AG04450 (cell line): ENCODE data around the gene LINGO1. TPM values are rescaled to one million over a fixed set of nuclear protein-coding genes. Genes with fewer than 3 reads are reported as not detected.

ENCODE experiments used
- CTCF ChIA-PET: fragments of 300-600, 350-600 bp; formaldehyde crosslinking; extraction: SDS; loops from one replicate; lab custom pipeline; 2022; ENCODE audit warnings: antibody characterized with exemption, inconsistent platforms; lab: Charles Lee
- POLR2A ChIA-PET: fragments of 350-600 bp; formaldehyde crosslinking; extraction: SDS; loops from one replicate; lab custom pipeline; 2021; ENCODE audit warnings: antibody characterized with exemption, inconsistent platforms; lab: Yijun Ruan, JAX
- DNase-seq: peaks from one replicate; pipeline ENCODE4 v3.0.0-alpha.2; 2011; ENCODE audit warnings: low read depth, low spot score
- H3K27ac ChIP-seq: one replicate; pipeline ENCODE4 v1.5.1; 2012; ENCODE audit warnings: low read depth, low read length, control low read depth
- H3K27me3 ChIP-seq: one replicate; pipeline ENCODE4 v1.6.0; 2012; ENCODE audit warnings: low read length; ENCODE audit not compliant: control insufficient read depth, insufficient read depth
- H3K4me3 ChIP-seq: 2 replicates; pipeline ENCODE4 v1.5.1; 2011; ENCODE audit warnings: mild to moderate bottlenecking, low read depth, low read length, control low read depth
- H3K9me3 ChIP-seq: 2 replicates; pipeline ENCODE4 v1.5.1; 2012; ENCODE audit warnings: low read length; ENCODE audit not compliant: control insufficient read depth, insufficient read depth
- CTCF ChIP-seq: IDR thresholded peaks from 2 replicates; pipeline ENCODE4 v1.5.1; 2011; ENCODE audit warnings: low read depth, low read length, control low read depth, inconsistent platforms
- polyA plus RNA-seq: library from polyadenylated mRNA; depleted of rRNA; stranded (reverse); fragments of >200 nt; gene quantifications from 2 replicates; pipeline ENCODE4 v1.2.3, GENCODE V29; 2011; rRNA removed

The LINGO1 gene
- polyA plus RNA-seq, 1 experiment: not detected

- Histone ChIP-seq H3K9me3 (peaks cover 3% of the 10 kb centered on the region; the same call in 1 of the 2 replicates), H3K27me3 (peaks cover 21% of the 10 kb centered on the region), H3K27ac (no peak overlapping the region), H3K4me3 (no peak overlapping the region)
- TF ChIP-seq CTCF: no peak
- DNase-seq: no peak
- ChIA-PET POLR2A (no interaction called here), CTCF (no interaction called here)
Measured at GRCh38 chr15:77563623-77564156, 69.0 kb downstream of the LINGO1 start.

Other genes starting within 250 kb of the LINGO1 start
- gene PEAK1, start 212.8 kb downstream of the LINGO1 start, polyA plus RNA-seq: 45.2 and 52.1 TPM in 2 replicates
- gene HMG20A, start 212.0 kb downstream of the LINGO1 start, polyA plus RNA-seq: 46.1 and 62.5 TPM in 2 replicates